Hematopoietic multipotent progenitor cell (in vitro differentiated cells): ENCODE results near the gene ITGB2. TPM values are rescaled to one million over a fixed set of nuclear protein-coding genes. Genes with fewer than 3 reads are reported as not detected.

Source experiments
- DNase-seq, 3 donors: peaks; one replicate each; pipeline ENCODE4 v3.0.0-alpha.2; 2011 to 2015; ENCODE audit warnings: low read depth in 2 of 3, low spot score in 2 of 3
- total RNA-seq: library from RNA; depleted of rRNA; stranded (reverse); fragments of >200 nt; gene quantifications from one replicate; pipeline ENCODE4 v1.2.3, GENCODE V29; 2012

The ITGB2 gene
- total RNA-seq, 1 donor = 169 TPM

- no peak for DNase-seq
These were observed 21.6 kb downstream of the ITGB2 start for GRCh38 chr21:44898851-44899767.

- DNase-seq = no peak
These were observed 22.6 kb downstream of the ITGB2 start for GRCh38 chr21:44898011-44898488.

- DNase-seq = no peak
These were observed 23.2 kb downstream of the ITGB2 start for GRCh38 chr21:44897326-44898010.

- DNase-seq = no peak
These were observed 24.0 kb downstream of the ITGB2 start for GRCh38 chr21:44896561-44897286.

- DNase-seq = no peak
These were observed 24.8 kb downstream of the ITGB2 start for GRCh38 chr21:44895859-44896258.

- DNase-seq = no peak
These were observed 25.9 kb downstream of the ITGB2 start for GRCh38 chr21:44894687-44895302.

- DNase-seq = no peak
These were observed 26.6 kb downstream of the ITGB2 start for GRCh38 chr21:44893948-44894656.

- DNase-seq = no peak
These were observed 27.5 kb downstream of the ITGB2 start for GRCh38 chr21:44893278-44893556.

- DNase-seq = peak; percentile 60 to 71 (median 63)
These were observed 28.0 kb downstream of the ITGB2 start for GRCh38 chr21:44892536-44893277.

GRCh38 chr21:44892095-44892494 lies 28.6 kb downstream of the ITGB2 start:
- DNase-seq = no peak

- DNase-seq = no peak
These were observed 29.1 kb downstream of the ITGB2 start for GRCh38 chr21:44891631-44892031.

GRCh38 chr21:44890961-44891541 lies 29.6 kb downstream of the ITGB2 start:
- no peak for DNase-seq

GRCh38 chr21:44890338-44890931 lies 30.3 kb downstream of the ITGB2 start:
- DNase-seq = no peak

- DNase-seq = no peak
These were observed 30.9 kb downstream of the ITGB2 start for GRCh38 chr21:44889625-44890337.

- no peak for DNase-seq
These were observed 31.8 kb downstream of the ITGB2 start for GRCh38 chr21:44888581-44889550.

GRCh38 chr21:44887807-44888580 lies 32.7 kb downstream of the ITGB2 start:
- DNase-seq = no peak
